ENCODE data around the gene TNK1. TPM values are rescaled to one million over a fixed set of nuclear protein-coding genes. Genes with fewer than 3 reads are reported as not detected.

Gene TNK1
- total RNA-seq, 2 experiments from 2014 or later: 6.8 to 6.9 TPM

DNA sequence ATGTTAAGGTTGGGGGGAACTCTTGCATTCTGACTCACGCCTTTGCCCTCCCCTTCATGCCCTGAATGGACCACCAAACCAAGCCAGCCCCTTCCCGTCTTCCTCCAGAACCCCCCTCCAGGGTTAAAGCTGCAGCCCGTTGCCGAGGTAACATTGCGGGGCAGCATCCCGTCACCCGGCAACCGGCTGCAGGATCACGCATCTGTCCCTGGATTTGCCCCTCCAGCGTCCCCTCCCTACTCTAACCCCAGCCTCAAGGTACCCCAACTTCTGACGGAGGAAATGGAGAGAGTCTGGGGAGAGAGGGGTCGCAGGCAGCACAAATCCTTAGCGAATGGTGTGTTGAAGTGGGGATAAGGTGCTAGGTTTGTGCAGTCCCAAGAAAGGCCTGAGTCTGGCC lies 26.2 kb downstream of the TNK1 start:
- no peaks in the 10 kb centered on the region for H3K9me3 Mint-ChIP-seq
- no peak overlapping the region for H3K27ac Mint-ChIP-seq
- TF ChIP-seq, protein P1, sequence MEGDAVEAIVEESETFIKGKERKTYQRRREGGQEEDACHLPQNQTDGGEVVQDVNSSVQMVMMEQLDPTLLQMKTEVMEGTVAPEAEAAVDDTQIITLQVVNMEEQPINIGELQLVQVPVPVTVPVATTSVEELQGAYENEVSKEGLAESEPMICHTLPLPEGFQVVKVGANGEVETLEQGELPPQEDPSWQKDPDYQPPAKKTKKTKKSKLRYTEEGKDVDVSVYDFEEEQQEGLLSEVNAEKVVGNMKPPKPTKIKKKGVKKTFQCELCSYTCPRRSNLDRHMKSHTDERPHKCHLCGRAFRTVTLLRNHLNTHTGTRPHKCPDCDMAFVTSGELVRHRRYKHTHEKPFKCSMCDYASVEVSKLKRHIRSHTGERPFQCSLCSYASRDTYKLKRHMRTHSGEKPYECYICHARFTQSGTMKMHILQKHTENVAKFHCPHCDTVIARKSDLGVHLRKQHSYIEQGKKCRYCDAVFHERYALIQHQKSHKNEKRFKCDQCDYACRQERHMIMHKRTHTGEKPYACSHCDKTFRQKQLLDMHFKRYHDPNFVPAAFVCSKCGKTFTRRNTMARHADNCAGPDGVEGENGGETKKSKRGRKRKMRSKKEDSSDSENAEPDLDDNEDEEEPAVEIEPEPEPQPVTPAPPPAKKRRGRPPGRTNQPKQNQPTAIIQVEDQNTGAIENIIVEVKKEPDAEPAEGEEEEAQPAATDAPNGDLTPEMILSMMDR (IDR thresholded peaks at IDR 0.05): no peak
- H3K4me3 Mint-ChIP-seq: no peak overlapping the region
- H3K36me3 Mint-ChIP-seq (ENCODE audit: low read depth): no peaks in the 10 kb centered on the region
- intact Hi-C loops (cut with micrococcal nuclease): no loop called here
- peaks cover 14% of the 10 kb centered on the region for H3K4me1 Mint-ChIP-seq (ENCODE audit: low read depth)
- no peak for DNase-seq
- ATAC-seq: no peak
- peaks cover 2% of the 10 kb centered on the region for H3K27me3 Mint-ChIP-seq
- ChIA-PET CTCF (interaction anchor here (1.7 kb wide), 1 partner anchor 30 kb away, joined by 8 read pairs; no protein-coding TSS in a partner anchor), POLR2A (interaction anchor here (0.8 to 1.8 kb wide), 6 partner anchors 9 to 94 kb away, joined by 3 to 5 read pairs (median 4); no protein-coding TSS in a partner anchor)

DNA sequence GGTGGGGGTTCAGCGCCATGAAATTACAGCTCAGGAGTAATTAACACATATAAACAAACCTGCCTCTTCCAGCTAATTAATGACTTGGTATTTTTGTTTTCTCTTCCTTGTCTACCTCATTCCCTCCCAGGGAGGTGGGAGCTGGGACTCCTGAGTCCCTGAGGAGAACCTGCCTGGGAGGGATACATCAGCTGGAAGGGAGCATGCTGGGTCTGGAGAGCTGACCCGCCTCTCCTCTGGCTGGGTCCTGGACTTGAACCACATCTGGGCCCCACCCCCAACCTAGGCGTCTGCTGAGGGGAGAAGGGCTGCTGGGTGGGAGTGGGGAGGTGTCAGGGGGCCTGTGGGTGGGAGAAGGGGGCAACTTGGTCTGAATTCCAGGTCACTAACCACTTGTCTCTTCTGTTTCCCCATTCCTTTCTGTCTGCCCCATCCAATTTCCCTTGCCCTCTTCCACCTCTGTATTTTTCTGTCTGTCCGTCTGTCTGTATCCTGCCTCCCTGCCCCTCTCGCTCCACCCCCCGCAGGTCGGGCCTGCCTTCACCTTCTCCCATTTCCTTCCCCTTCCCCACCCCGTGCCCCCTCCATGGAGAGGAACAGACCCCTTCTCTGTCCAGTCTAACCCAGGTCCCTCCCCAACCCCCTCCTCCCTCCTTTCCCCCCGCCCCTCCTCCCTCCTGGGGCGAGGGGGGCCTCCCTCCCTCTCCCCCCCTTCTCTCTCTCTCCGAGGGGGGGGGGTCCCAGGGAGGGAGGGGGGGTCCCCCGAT lies 26.8 kb downstream of the TNK1 start, which contains the start of gene NLGN2:
Gene NLGN2 (plus strand): TSS at position 361 of the 767 bp plus-strand sequence. CDS start 411 bp downstream, outside the sequence.
- DNase-seq (peak; percentile 12), ATAC-seq (no peak)
- no peaks in the 10 kb centered on the region for H3K36me3 Mint-ChIP-seq (ENCODE audit: low read depth)
- ChIA-PET POLR2A (interaction anchor here (1.0 to 1.8 kb wide), 4 partner anchors 9 to 94 kb away, joined by 3 to 5 read pairs (median 4); no protein-coding TSS in a partner anchor), CTCF (no interaction called here)
- H3K9me3 Mint-ChIP-seq: no peaks in the 10 kb centered on the region
- H3K27me3 Mint-ChIP-seq: peaks cover 2% of the 10 kb centered on the region
- peaks cover 14% of the 10 kb centered on the region for H3K4me1 Mint-ChIP-seq (ENCODE audit: low read depth)
- H3K27ac Mint-ChIP-seq: peak within 1 kb of the TSS; percentile 76
- intact Hi-C loops (cut with micrococcal nuclease): no loop called here
- peak within 1 kb of the TSS; percentile 58 for H3K4me3 Mint-ChIP-seq
- TF ChIP-seq, protein P1 (IDR thresholded peaks at IDR 0.05): no peak

DNA sequence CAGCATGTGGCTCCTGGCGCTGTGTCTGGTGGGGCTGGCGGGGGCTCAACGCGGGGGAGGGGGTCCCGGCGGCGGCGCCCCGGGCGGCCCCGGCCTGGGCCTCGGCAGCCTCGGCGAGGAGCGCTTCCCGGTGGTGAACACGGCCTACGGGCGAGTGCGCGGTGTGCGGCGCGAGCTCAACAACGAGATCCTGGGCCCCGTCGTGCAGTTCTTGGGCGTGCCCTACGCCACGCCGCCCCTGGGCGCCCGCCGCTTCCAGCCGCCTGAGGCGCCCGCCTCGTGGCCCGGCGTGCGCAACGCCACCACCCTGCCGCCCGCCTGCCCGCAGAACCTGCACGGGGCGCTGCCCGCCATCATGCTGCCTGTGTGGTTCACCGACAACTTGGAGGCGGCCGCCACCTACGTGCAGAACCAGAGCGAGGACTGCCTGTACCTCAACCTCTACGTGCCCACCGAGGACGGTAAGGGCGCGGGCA lies 27.4 kb downstream of the TNK1 start:
- H3K27ac Mint-ChIP-seq: peak overlapping the region; percentile 38
- no peak for ATAC-seq
- H3K4me1 Mint-ChIP-seq (ENCODE audit: low read depth): peaks cover 9% of the 10 kb centered on the region
- ChIA-PET POLR2A (interaction anchor here (1.3 to 1.4 kb wide), 2 partner anchors 17 to 28 kb away, joined by 4 read pairs; partner anchors contain the start of gene SPEM2), CTCF (no interaction called here)
- H3K36me3 Mint-ChIP-seq (ENCODE audit: low read depth): no peaks in the 10 kb centered on the region
- DNase-seq: peak; percentile 51
- peaks cover 2% of the 10 kb centered on the region for H3K27me3 Mint-ChIP-seq
- H3K9me3 Mint-ChIP-seq: no peaks in the 10 kb centered on the region
- TF ChIP-seq, protein P1 (IDR thresholded peaks at IDR 0.05): no peak
- intact Hi-C loops (cut with micrococcal nuclease): no loop called here
- H3K4me3 Mint-ChIP-seq: peak overlapping the region; percentile 38

DNA sequence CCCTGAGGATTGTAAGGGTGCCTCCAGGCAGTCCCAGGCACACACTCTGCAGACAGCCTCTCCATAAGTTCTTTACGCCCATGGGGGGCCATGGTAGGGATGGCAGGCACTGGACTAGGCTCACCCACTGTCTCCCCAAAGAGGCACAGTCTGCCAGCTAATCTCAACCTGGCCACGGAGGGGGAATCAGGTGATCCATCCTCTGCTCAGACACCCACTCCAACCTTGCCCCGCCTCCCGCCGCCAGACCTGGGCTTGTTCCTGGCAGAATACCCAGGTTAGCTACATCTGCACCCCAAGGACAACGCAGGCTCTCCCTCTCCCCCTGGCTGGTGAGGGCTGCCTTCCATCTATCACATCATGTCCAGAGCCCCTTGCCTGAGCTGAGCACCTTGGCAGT lies 28.0 kb downstream of the TNK1 start:
- TF ChIP-seq, protein P1 (IDR thresholded peaks at IDR 0.05): no peak
- H3K4me1 Mint-ChIP-seq (ENCODE audit: low read depth): peaks cover 9% of the 10 kb centered on the region
- DNase-seq (peak; percentile 25), ATAC-seq (no peak)
- peaks cover 2% of the 10 kb centered on the region for H3K27me3 Mint-ChIP-seq
- no peaks in the 10 kb centered on the region for H3K9me3 Mint-ChIP-seq
- CTCF ChIA-PET: no interaction called here
- intact Hi-C loops (cut with micrococcal nuclease): no loop called here
- H3K27ac Mint-ChIP-seq: peak overlapping the region; percentile 31
- no peaks in the 10 kb centered on the region for H3K36me3 Mint-ChIP-seq (ENCODE audit: low read depth)
- POLR2A ChIA-PET: interaction anchor here (1.1 to 1.4 kb wide), 3 partner anchors 10 to 28 kb away, joined by 3 to 4 read pairs (median 4); partner anchors contain the start of gene SPEM2
- H3K4me3 Mint-ChIP-seq: peak overlapping the region; percentile 41

DNA sequence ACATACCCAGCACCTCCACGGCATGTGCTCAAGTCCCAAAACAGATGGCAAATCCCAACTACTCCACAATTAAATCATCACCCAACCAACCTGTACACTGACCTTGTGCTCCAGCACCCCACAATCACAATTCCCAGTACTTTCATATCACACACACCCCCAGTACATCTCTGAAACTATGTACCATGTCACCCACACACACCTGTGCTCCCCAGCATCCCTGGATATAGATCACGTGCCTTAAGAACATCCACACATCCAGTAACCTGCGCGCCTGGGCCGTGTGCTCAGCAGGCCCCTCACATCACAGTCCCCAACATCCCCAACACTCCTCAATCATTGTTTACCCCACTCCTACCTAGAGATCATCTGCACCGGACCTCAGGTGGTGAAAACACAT lies 28.8 kb downstream of the TNK1 start:
- Mint-ChIP-seq H3K4me3 (no peak overlapping the region), H3K36me3 (ENCODE audit: low read depth) (no peaks in the 10 kb centered on the region), H3K27ac (no peak overlapping the region), H3K9me3 (no peaks in the 10 kb centered on the region), H3K27me3 (peaks cover 2% of the 10 kb centered on the region), H3K4me1 (ENCODE audit: low read depth) (peaks cover 9% of the 10 kb centered on the region)
- POLR2A ChIA-PET: interaction anchor here (1.1 to 1.4 kb wide), 3 partner anchors 9 to 27 kb away, joined by 3 to 4 read pairs (median 4); partner anchors contain the start of gene SPEM2
- TF ChIP-seq, protein P1 (IDR thresholded peaks at IDR 0.05): no peak
- intact Hi-C loops (cut with micrococcal nuclease): no loop called here
- CTCF ChIA-PET: no interaction called here
- DNase-seq (no peak), ATAC-seq (no peak)

Measured in activated CD8-positive, alpha-beta T cell treated with anti-CD3 and anti-CD28 coated beads for 36 hours (primary cell).